ENCODE measurements around the gene TEX54. TPM values are rescaled to one million over a fixed set of nuclear protein-coding genes. Genes with fewer than 3 reads are reported as not detected.

TEX54 gene
- total and polyA plus RNA-seq, 2 of the 13 experiments (the other 11 are each of a cell fraction or from before 2014, with no cell fraction given): not detected

- TF ChIP-seq HMGA1 (CRISPR knock-in tag; conservative IDR thresholded peaks at IDR 0.05) (no peak), ZNF224 (CRISPR knock-in tag; IDR thresholded peaks at IDR 0.05) (peak; percentile 92), NR2C2 (CRISPR knock-in tag; IDR thresholded peaks at IDR 0.05; ENCODE audit: borderline replicate concordance) (peak; percentile 14), TAF15 (IDR thresholded peaks at IDR 0.05; ENCODE audit: low read depth, low read length, poor library complexity, severe bottlenecking) (peak; percentile 32), ZNF572 (CRISPR knock-in tag; IDR thresholded peaks at IDR 0.05) (no peak; the same call in 1 of the 2 replicates), FOXO1 (CRISPR knock-in tag; IDR thresholded peaks at IDR 0.05) (0 out of 2 replicates have a peak, but pooled peaks have one; percentile 19), HIVEP1 (CRISPR knock-in tag; IDR thresholded peaks at IDR 0.05) (peak; percentile 38; the same call in 1 of the 2 replicates), DMAP1 (CRISPR knock-in tag; IDR thresholded peaks at IDR 0.05) (peak; percentile 92), ATF1 (CRISPR knock-in tag; IDR thresholded peaks at IDR 0.05) (no peak), CBX2 (IDR thresholded peaks at IDR 0.05; ENCODE audit: low read depth, low read length) (no peak), CBX2 (CRISPR knock-in tag; IDR thresholded peaks at IDR 0.05; ENCODE audit: low read depth) (no peak), NFE2L1 (CRISPR knock-in tag; IDR thresholded peaks at IDR 0.05; ENCODE audit: borderline replicate concordance) (no peak), ZNF724P (CRISPR knock-in tag; IDR thresholded peaks at IDR 0.05; ENCODE audit: borderline replicate concordance) (0 out of 2 replicates have a peak, but pooled peaks have one; percentile 14), ZNF563 (CRISPR knock-in tag; IDR thresholded peaks at IDR 0.05) (peak; percentile 80), ERF (CRISPR knock-in tag; IDR thresholded peaks at IDR 0.05) (peak; percentile 88), HOXD1 (CRISPR knock-in tag; IDR thresholded peaks at IDR 0.05) (peak; percentile 45; the same call in 1 of the 2 replicates), SMARCC2 (IDR thresholded peaks at IDR 0.05) (no peak), ZSCAN22 (CRISPR knock-in tag; IDR thresholded peaks at IDR 0.05) (peak; percentile 59; the same call in 1 of the 2 replicates), ZSCAN29 (CRISPR knock-in tag; conservative IDR thresholded peaks at IDR 0.05) (no peak), FOXC1 (CRISPR knock-in tag; IDR thresholded peaks at IDR 0.05; ENCODE audit: borderline replicate concordance) (peak; percentile 94; the same call in 1 of the 2 replicates), ZNF891 (CRISPR knock-in tag; IDR thresholded peaks at IDR 0.05) (peak; percentile 94), PRMT3 (CRISPR knock-in tag; IDR thresholded peaks at IDR 0.05; ENCODE audit: borderline replicate concordance, low read depth) (peak; percentile 48; the same call in 1 of the 2 replicates), JUN (CRISPR knock-in tag; IDR thresholded peaks at IDR 0.05) (0 out of 2 replicates have a peak, but pooled peaks have one; percentile 22)
- TF ChIP-seq, protein P1, sequence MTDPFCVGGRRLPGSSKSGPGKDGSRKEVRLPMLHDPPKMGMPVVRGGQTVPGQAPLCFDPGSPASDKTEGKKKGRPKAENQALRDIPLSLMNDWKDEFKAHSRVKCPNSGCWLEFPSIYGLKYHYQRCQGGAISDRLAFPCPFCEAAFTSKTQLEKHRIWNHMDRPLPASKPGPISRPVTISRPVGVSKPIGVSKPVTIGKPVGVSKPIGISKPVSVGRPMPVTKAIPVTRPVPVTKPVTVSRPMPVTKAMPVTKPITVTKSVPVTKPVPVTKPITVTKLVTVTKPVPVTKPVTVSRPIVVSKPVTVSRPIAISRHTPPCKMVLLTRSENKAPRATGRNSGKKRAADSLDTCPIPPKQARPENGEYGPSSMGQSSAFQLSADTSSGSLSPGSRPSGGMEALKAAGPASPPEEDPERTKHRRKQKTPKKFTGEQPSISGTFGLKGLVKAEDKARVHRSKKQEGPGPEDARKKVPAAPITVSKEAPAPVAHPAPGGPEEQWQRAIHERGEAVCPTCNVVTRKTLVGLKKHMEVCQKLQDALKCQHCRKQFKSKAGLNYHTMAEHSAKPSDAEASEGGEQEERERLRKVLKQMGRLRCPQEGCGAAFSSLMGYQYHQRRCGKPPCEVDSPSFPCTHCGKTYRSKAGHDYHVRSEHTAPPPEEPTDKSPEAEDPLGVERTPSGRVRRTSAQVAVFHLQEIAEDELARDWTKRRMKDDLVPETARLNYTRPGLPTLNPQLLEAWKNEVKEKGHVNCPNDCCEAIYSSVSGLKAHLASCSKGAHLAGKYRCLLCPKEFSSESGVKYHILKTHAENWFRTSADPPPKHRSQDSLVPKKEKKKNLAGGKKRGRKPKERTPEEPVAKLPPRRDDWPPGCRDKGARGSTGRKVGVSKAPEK (CRISPR knock-in tag; IDR thresholded peaks at IDR 0.05; ENCODE audit: borderline replicate concordance): no peak
- TF ChIP-seq, protein P2, sequence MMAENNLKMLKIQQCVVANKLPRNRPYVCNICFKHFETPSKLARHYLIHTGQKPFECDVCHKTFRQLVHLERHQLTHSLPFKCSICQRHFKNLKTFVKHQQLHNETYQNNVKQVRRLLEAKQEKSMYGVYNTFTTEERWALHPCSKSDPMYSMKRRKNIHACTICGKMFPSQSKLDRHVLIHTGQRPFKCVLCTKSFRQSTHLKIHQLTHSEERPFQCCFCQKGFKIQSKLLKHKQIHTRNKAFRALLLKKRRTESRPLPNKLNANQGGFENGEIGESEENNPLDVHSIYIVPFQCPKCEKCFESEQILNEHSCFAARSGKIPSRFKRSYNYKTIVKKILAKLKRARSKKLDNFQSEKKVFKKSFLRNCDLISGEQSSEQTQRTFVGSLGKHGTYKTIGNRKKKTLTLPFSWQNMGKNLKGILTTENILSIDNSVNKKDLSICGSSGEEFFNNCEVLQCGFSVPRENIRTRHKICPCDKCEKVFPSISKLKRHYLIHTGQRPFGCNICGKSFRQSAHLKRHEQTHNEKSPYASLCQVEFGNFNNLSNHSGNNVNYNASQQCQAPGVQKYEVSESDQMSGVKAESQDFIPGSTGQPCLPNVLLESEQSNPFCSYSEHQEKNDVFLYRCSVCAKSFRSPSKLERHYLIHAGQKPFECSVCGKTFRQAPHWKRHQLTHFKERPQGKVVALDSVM (CRISPR knock-in tag; IDR thresholded peaks at IDR 0.05): peak; percentile 82
- TF ChIP-seq, protein P3, sequence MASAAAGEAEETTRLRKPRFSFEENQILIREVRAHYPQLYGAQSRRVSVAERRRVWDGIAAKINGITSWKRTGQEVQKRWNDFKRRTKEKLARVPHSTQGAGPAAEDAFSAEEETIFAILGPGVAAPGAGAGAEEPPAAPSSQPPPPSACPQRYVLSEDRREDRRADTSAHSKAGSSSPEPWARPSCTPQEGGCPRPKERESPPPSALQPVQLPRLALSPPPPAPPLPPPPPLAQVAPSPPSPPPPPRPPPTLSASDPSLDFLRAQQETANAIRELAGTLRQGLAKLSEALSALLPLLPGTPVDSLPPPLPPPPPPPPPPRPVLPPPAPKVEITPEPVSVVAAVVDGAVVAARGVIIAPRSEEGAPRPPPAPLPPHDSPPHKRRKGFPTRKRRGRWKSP (CRISPR knock-in tag; IDR thresholded peaks at IDR 0.05): peak; percentile 92
Measured at GRCh38 chr11:62880803-62881578, 48.4 kb upstream of the TEX54 start, which contains the start of gene SLC3A2 (continued).
